B cell (primary cell): ENCODE data around the gene CTSD. TPM values are rescaled to one million over a fixed set of nuclear protein-coding genes. Genes with fewer than 3 reads are reported as not detected.

Experiments used
- ATAC-seq: fragments of 200-7000 bp; cut with Tn5 transposase; one replicate; pipeline ENCODE4 v1.10.0; 2021; ENCODE audit warnings: low read depth, mild to moderate bottlenecking, moderate number of reproducible peaks, moderate library complexity
- CTCF ChIA-PET: fragments of 350-600 bp; sonication (Branson Sonifier 250); formaldehyde crosslinking; loops from one replicate; lab custom pipeline; 2021; ENCODE audit warnings: antibody characterized with exemption, inconsistent platforms; lab: Charles Lee
- POLR2A ChIA-PET: fragments of 350-600 bp; sonication (Branson Sonifier 250); formaldehyde crosslinking; loops from one replicate; lab custom pipeline; 2021; ENCODE audit warnings: antibody characterized with exemption; lab: Charles Lee
- DNase-seq: peaks from one replicate; pipeline ENCODE4 v3.0.0; 2013
- H2AFZ ChIP-seq: 2 replicates; pipeline ENCODE4 v1.6.1; 2012; ENCODE audit warnings: mild to moderate bottlenecking, low read depth, low read length; ENCODE audit not compliant: insufficient read depth, poor library complexity, severe bottlenecking
- H3K27ac ChIP-seq, 2 donors: 1 replicate in 1 of 2; 2 replicates in 1 of 2; pipeline ENCODE4 v1.5.1; 2012 to 2013; ENCODE audit warnings: low read length in 2 of 2, mild to moderate bottlenecking in 2 of 2, moderate library complexity in 1 of 2
- H3K27me3 ChIP-seq, 4 experiments: fragments of 200-600 bp in 1 of 4; sonication (generic) in 1 of 4; replicated peaks in 1 of 4; 1 replicate in 2 of 4; 2 replicates in 2 of 4; pipeline versions ENCODE4 v1.6.1 to v1.7.0; 2013 to 2016; ENCODE audit warnings: low read length in 3 of 4, mild to moderate bottlenecking in 2 of 4, mixed read lengths in 1 of 4, moderate library complexity in 1 of 4; ENCODE audit not compliant: insufficient read depth in 4 of 4, control insufficient read depth in 3 of 4; ENCODE audit errors: control extremely low read depth in 1 of 4
- H3K36me3 ChIP-seq, 2 experiments: replicated peaks in 1 of 2; 1 replicate in 1 of 2; 2 replicates in 1 of 2; pipeline versions ENCODE4 v1.6.1 to v1.7.1; 2013; ENCODE audit warnings: low read length in 1 of 2; ENCODE audit not compliant: insufficient read depth in 2 of 2, control insufficient read depth in 1 of 2; ENCODE audit errors: control extremely low read depth in 1 of 2, extremely low read depth in 1 of 2
- H3K4me1 ChIP-seq, 2 donors: fragments of 200-600 bp in 1 of 2; sonication (generic) in 1 of 2; 1 replicate in 1 of 2; 2 replicates in 1 of 2; pipeline versions ENCODE4 v1.5.1 to v1.6.1; 2013 to 2017; ENCODE audit warnings: low read length in 2 of 2; ENCODE audit not compliant: control insufficient read depth in 2 of 2, insufficient read depth in 2 of 2
- H3K4me2 ChIP-seq: replicated peaks from 2 replicates; pipeline ENCODE3; 2012; ENCODE audit warnings: mild to moderate bottlenecking, low read depth, low read length; ENCODE audit not compliant: poor library complexity, severe bottlenecking
- H3K4me3 ChIP-seq, 5 experiments: fragments of 200-600 bp in 1 of 5; sonication (generic) in 1 of 5; 1 replicate in 3 of 5; 2 replicates in 2 of 5; pipeline versions ENCODE4 v1.5.1 to v1.7.0; 2011 to 2016; ENCODE audit warnings: low read length in 4 of 5, mild to moderate bottlenecking in 4 of 5, low read depth in 2 of 5, control low read depth in 1 of 5, moderate library complexity in 1 of 5; ENCODE audit not compliant: insufficient read depth in 1 of 5; ENCODE audit errors: control extremely low read depth in 1 of 5, extremely low read depth in 1 of 5
- H3K79me2 ChIP-seq: fragments of 200-600 bp; sonication (generic); one replicate; pipeline ENCODE4 v1.6.0; 2016; ENCODE audit warnings: low read length; ENCODE audit not compliant: control insufficient read depth, insufficient read depth
- H3K9ac ChIP-seq: fragments of 200-600 bp; sonication (generic); 2 replicates; pipeline ENCODE4 v1.6.1; 2017; ENCODE audit warnings: mild to moderate bottlenecking, low read length, moderate library complexity
- H3K9me3 ChIP-seq, 3 donors: one replicate each; pipeline versions ENCODE4 v1.6.1 to v1.7.1; 2013; ENCODE audit warnings: low read length in 2 of 3; ENCODE audit not compliant: control insufficient read depth in 2 of 3, insufficient read depth in 1 of 3; ENCODE audit errors: control extremely low read depth in 1 of 3
- H4K20me1 ChIP-seq: 2 replicates; pipeline ENCODE4 v1.6.0; 2012; ENCODE audit warnings: mild to moderate bottlenecking, low read length; ENCODE audit not compliant: insufficient read depth, control insufficient read depth, poor library complexity, severe bottlenecking
- H3K27ac Mint-ChIP-seq: one replicate; pipeline ENCODE4 v1.8.0; 2021; ENCODE audit warnings: mixed read lengths
- H3K27me3 Mint-ChIP-seq: one replicate; pipeline ENCODE4 v1.8.0; 2021; ENCODE audit warnings: mixed read lengths
- H3K4me1 Mint-ChIP-seq: one replicate; pipeline ENCODE4 v1.8.0; 2021; ENCODE audit warnings: mixed read lengths
- H3K4me3 Mint-ChIP-seq: one replicate; pipeline ENCODE4 v1.8.0; 2021; ENCODE audit warnings: mixed read lengths
- H3K9me3 Mint-ChIP-seq: one replicate; pipeline ENCODE4 v1.8.0; 2022; ENCODE audit warnings: mixed read lengths; ENCODE audit not compliant: insufficient read depth
- EZH2 ChIP-seq: IDR thresholded peaks from 2 replicates; pipeline ENCODE4 v1.6.1; 2012; ENCODE audit warnings: borderline replicate concordance, low read depth, mild to moderate bottlenecking, moderate library complexity, low read length; ENCODE audit not compliant: insufficient read depth, poor library complexity, severe bottlenecking
- WGBS: methylation state at CpG from one replicate; pipeline ENCODE4 v1.1.5; 2013; ENCODE audit warnings: missing lambda C conversion rate; ENCODE audit not compliant: insufficient coverage; 5-methylcytosine and 5-hydroxymethylcytosine counted together
- intact Hi-C: fragments of 100-400 bp; cut with micrococcal nuclease; formaldehyde crosslinking; loops from one replicate; pipeline ENCODE4 v1.10.0; 2022
- polyA plus RNA-seq: library from polyadenylated mRNA; depleted of rRNA; stranded (reverse); fragments of >200 nt; gene quantifications from 2 replicates; pipeline ENCODE4 v1.2.3, GENCODE V29; 2012
- total RNA-seq, 2 donors: library from RNA; stranded (reverse); fragments of 120-200 nt in 1 of 2; gene quantifications; 1 replicate in 1 of 2; 2 replicates in 1 of 2; pipeline versions ENCODE4 v1.2.3 to v1.2.4, GENCODE V29; 2013 to 2022
- TF ChIP-seq, protein P1 (sequence below): fragments of 200-600 bp; IDR thresholded peaks from one replicate; pipeline ENCODE4 v1.8.0; 2022; ENCODE audit warnings: antibody characterized with exemption, mild to moderate bottlenecking

Gene CTSD
- total and polyA plus RNA-seq, 2 donors (not counting 1 experiment from before 2014, with no cell fraction given), result 42.2 to 83.5 TPM

DNA sequence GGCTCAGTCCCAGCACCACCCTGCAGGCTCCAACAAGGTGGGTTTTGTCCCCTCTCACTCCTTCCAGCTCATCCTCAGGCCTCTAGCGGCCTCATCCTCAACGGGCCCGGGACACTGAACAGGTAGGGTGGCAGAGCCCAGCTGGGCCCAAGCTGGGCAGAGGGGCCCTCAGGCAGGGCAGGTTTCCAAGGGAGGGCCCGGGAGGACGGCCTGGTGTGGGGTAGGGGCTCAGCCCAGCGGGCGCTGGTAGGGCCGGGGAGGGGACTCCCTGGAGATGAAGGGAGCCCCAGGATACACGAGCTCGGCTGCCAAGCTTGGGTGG lies 10.9 kb downstream of the CTSD start:
- TF ChIP-seq, protein P1, sequence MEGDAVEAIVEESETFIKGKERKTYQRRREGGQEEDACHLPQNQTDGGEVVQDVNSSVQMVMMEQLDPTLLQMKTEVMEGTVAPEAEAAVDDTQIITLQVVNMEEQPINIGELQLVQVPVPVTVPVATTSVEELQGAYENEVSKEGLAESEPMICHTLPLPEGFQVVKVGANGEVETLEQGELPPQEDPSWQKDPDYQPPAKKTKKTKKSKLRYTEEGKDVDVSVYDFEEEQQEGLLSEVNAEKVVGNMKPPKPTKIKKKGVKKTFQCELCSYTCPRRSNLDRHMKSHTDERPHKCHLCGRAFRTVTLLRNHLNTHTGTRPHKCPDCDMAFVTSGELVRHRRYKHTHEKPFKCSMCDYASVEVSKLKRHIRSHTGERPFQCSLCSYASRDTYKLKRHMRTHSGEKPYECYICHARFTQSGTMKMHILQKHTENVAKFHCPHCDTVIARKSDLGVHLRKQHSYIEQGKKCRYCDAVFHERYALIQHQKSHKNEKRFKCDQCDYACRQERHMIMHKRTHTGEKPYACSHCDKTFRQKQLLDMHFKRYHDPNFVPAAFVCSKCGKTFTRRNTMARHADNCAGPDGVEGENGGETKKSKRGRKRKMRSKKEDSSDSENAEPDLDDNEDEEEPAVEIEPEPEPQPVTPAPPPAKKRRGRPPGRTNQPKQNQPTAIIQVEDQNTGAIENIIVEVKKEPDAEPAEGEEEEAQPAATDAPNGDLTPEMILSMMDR, result no peak
- TF ChIP-seq EZH2, result no peak
- H3K9me3 ChIP-seq, result no peaks in the 10 kb centered on the region
- H4K20me1 ChIP-seq, result no peaks in the 10 kb centered on the region
- no peak overlapping the region for H3K9ac ChIP-seq
- H3K4me2 ChIP-seq, result no peak overlapping the region
- Mint-ChIP-seq H3K27ac (no peak overlapping the region), H3K4me1 (peaks cover 12% of the 10 kb centered on the region), H3K4me3 (no peak overlapping the region), H3K27me3 (peaks cover 12% of the 10 kb centered on the region), H3K9me3 (no peaks in the 10 kb centered on the region)
- DNase-seq, result no peak
- POLR2A ChIA-PET, result no interaction called here
- H3K36me3 ChIP-seq, result peaks cover 0 to 8% of the 10 kb centered on the region in 2 experiments
- H3K27me3 ChIP-seq, result peaks cover 0 to 17% (median 2%) of the 10 kb centered on the region in 4 experiments
- H2AFZ ChIP-seq, result no peak overlapping the region
- H3K4me3 ChIP-seq, result no peak overlapping the region
- intact Hi-C loops, result no loop called here
- H3K27ac ChIP-seq, result no peak overlapping the region
- H3K4me1 ChIP-seq, result peaks cover 0 to 16% of the 10 kb centered on the region in 2 donors
- no peak for ATAC-seq
- CTCF ChIA-PET, result interaction anchor here (1.6 kb wide), 1 partner anchor 59 kb away, joined by 4 read pairs; no protein-coding TSS in a partner anchor
- H3K79me2 ChIP-seq, result no peaks in the 10 kb centered on the region
- WGBS, result 87% methylated on average over 8 of the region's 10 CpGs

GRCh38 chr11:1751999-1752906 lies 11.5 kb downstream of the CTSD start:
- no peak overlapping the region for H3K9ac ChIP-seq
- no peak overlapping the region for H3K4me3 Mint-ChIP-seq

More at GRCh38 chr11:1751999-1752906, 11.5 kb downstream of the CTSD start:
- ChIA-PET POLR2A (no interaction called here), CTCF (interaction anchor here (1.2 to 2.0 kb wide), 3 partner anchors 58 to 81 kb away, joined by 3 to 5 read pairs (median 4); no protein-coding TSS in a partner anchor)
- Histone ChIP-seq H3K79me2 (no peaks in the 10 kb centered on the region), H2AFZ (no peak overlapping the region), H3K4me2 (no peak overlapping the region), H3K36me3 (peaks cover 0 to 8% of the 10 kb centered on the region in 2 experiments), H3K9me3 (no peaks in the 10 kb centered on the region), H3K27ac (no peak overlapping the region), H3K27me3 (peaks cover 0 to 17% (median 2%) of the 10 kb centered on the region in 4 experiments), H4K20me1 (no peaks in the 10 kb centered on the region), H3K4me1 (peaks cover 0 to 10% of the 10 kb centered on the region in 2 donors), H3K4me3 (no peak overlapping the region)
- Mint-ChIP-seq H3K27me3 (peaks cover 12% of the 10 kb centered on the region), H3K4me1 (peaks cover 9% of the 10 kb centered on the region), H3K9me3 (no peaks in the 10 kb centered on the region), H3K27ac (no peak overlapping the region)
- no peak for TF ChIP-seq EZH2
- TF ChIP-seq, protein P1, result no peak
- intact Hi-C loops, result no loop called here
- 78% methylated on average over 24 of the region's 24 CpGs for WGBS
- ATAC-seq (no peak), DNase-seq (no peak)
